Lower leg skin (tissue), 3 donors: ENCODE measurements around the gene ACKR2.

Source experiments
- CTCF ChIP-seq, 3 donors: fragments of 450-650 bp; IDR thresholded peaks; one replicate each; pipeline ENCODE4 v1.5.1; 2016; ENCODE audit warnings: antibody characterized with exemption in 3 of 3, mild to moderate bottlenecking in 3 of 3, moderate library complexity in 2 of 3
- POLR2A ChIP-seq, 2 donors: fragments of 450-650 bp; IDR thresholded peaks; one replicate each; pipeline ENCODE4 v1.6.1; 2016 to 2017; ENCODE audit warnings: antibody characterized with exemption in 2 of 2, mild to moderate bottlenecking in 1 of 2, moderate library complexity in 1 of 2

DNA sequence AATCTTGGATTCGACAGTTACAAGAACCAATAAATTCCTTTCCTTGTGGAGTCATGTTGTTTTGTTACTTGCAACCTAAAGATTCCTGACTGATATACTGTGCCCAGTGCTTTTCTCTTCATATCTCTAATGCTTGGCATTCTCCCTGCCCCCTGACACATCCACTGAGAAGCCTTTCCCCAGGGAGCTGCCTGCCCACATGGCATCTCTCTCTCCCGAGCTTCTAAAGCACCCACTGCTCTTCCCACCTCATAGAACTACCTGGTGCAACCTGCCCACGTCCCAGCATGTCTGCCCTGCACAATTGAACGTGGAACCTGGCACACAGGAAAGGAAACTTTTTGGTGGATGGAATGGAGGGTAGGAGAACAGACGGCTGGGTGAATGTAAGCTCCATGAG lies 59.6 kb downstream of the ACKR2 start:
- TF ChIP-seq CTCF (IDR thresholded peaks at IDR 0.05), result no peak
- TF ChIP-seq POLR2A (IDR thresholded peaks at IDR 0.05), result no peak
